HepG2 (cell line): ENCODE results near the gene CXADR. TPM values are rescaled to one million over a fixed set of nuclear protein-coding genes. Genes with fewer than 3 reads are reported as not detected.
"Not testable (repeated sequence)": the region's sequence is repeated elsewhere in the genome, so short reads cannot be mapped to it uniquely, and the experiment has no call there.

ENCODE experiments used
- ATAC-seq: fragments of 200-7000 bp; cut with Tn5 transposase; 3 replicates; pipeline ENCODE4 v1.9.1; 2020; ENCODE audit warnings: mild to moderate bottlenecking, moderate library complexity
- BruUV-seq: library from RNA; stranded (reverse); fragments of 400-500 nt; replicated peaks from 2 replicates; lab custom pipeline; 2021; lab: Mats Ljungman, UMichigan
- CTCF ChIA-PET: fragments of 300-600 bp; formaldehyde crosslinking; extraction: SDS; loops from one replicate; lab custom pipeline; 2021; ENCODE audit warnings: low total read pairs, inconsistent platforms, low intra/inter-chr PET ratio; lab: Yijun Ruan, JAX
- POLR2A ChIA-PET: fragments of 350-600 bp; sonication (Branson Sonifier 250); formaldehyde crosslinking; loops from one replicate; lab custom pipeline; 2020; ENCODE audit warnings: antibody characterized with exemption, inconsistent platforms; lab: Yijun Ruan, JAX
- DNase-seq: peaks from one replicate; pipeline ENCODE4 v3.0.0-alpha.2; 2015; ENCODE audit warnings: low spot score
- FAIRE-seq: peaks from 3 replicates; lab custom pipeline; 2011; peaks lifted over from hg19 to GRCh38; lab: Jason Lieb, UNC
- H2AFZ ChIP-seq: one replicate; pipeline ENCODE4 v1.6.1; 2011; ENCODE audit warnings: low read length, inconsistent platforms
- H3K27ac ChIP-seq: fragments of 300-600 bp; 3 replicates; pipeline ENCODE4 v1.8.0; 2011; ENCODE audit warnings: mixed run types, mild to moderate bottlenecking, mixed read lengths, low read length, inconsistent platforms; ENCODE audit not compliant: insufficient read depth; ENCODE audit errors: extremely low read length
- H3K27me3 ChIP-seq, 2 experiments: fragments of 200-600 bp in 1 of 2; 2 replicates in 1 of 2; 3 replicates in 1 of 2; pipeline versions ENCODE4 v1.6.0 to v1.8.0; 2011; ENCODE audit warnings: low read length in 2 of 2, mild to moderate bottlenecking in 2 of 2, moderate library complexity in 2 of 2, inconsistent platforms in 1 of 2; ENCODE audit not compliant: insufficient read depth in 2 of 2, control insufficient read depth in 1 of 2
- H3K36me3 ChIP-seq, 2 experiments: fragments of 200-600 bp in 1 of 2; replicated peaks in 1 of 2; 2 replicates in 1 of 2; 3 replicates in 1 of 2; pipeline versions ENCODE4 v1.5.1 to v1.8.0; 2011; ENCODE audit warnings: low read length in 2 of 2, inconsistent platforms in 1 of 2; ENCODE audit not compliant: insufficient read depth in 2 of 2, control insufficient read depth in 1 of 2
- H3K4me1 ChIP-seq: 2 replicates; pipeline ENCODE4 v1.5.1; 2012; ENCODE audit warnings: low read length, inconsistent platforms; ENCODE audit not compliant: insufficient read depth
- H3K4me2 ChIP-seq: 2 replicates; pipeline ENCODE4 v1.6.0; 2011; ENCODE audit warnings: low read depth, low read length, inconsistent platforms
- H3K4me3 ChIP-seq, 3 experiments: fragments of 200-600 bp in 1 of 3; sonication (generic), shearing (Covaris generic) in 1 of 3; replicated peaks in 1 of 3; 2 replicates each; pipeline ENCODE4 v1.5.1; 2011 to 2016; ENCODE audit warnings: low read length in 3 of 3, inconsistent platforms in 2 of 3, low read depth in 2 of 3, mild to moderate bottlenecking in 2 of 3, control low read depth in 1 of 3, mixed read lengths in 1 of 3; ENCODE audit not compliant: insufficient read depth in 1 of 3
- H3K79me2 ChIP-seq: one replicate; pipeline ENCODE4 v1.6.1; 2011; ENCODE audit warnings: low read length, inconsistent platforms; ENCODE audit not compliant: insufficient read depth
- H3K9ac ChIP-seq: 2 replicates; pipeline ENCODE4 v1.6.0; 2011; ENCODE audit warnings: mild to moderate bottlenecking, low read depth, low read length, inconsistent platforms; ENCODE audit not compliant: insufficient read depth
- H3K9me3 ChIP-seq: 2 replicates; pipeline ENCODE4 v1.5.1; 2012; ENCODE audit warnings: mild to moderate bottlenecking, low read length
- H4K20me1 ChIP-seq: 2 replicates; pipeline ENCODE4 v1.6.0; 2011; ENCODE audit warnings: inconsistent platforms, mild to moderate bottlenecking, low read length, moderate library complexity; ENCODE audit not compliant: insufficient read depth
- RARA ChIP-seq: IDR thresholded peaks from 2 replicates; pipeline ENCODE4 v1.6.1; 2016; ENCODE audit warnings: missing genetic modification reagents, missing compliant biosample characterization
- SALL1 ChIP-seq: sonication (generic); formaldehyde crosslinking; IDR thresholded peaks from 2 replicates; pipeline ENCODE4 v1.8.0; 2022; ENCODE audit warnings: mild to moderate bottlenecking, missing genetic modification reagents
- TBX2 ChIP-seq: sonication (generic); formaldehyde crosslinking; IDR thresholded peaks from 2 replicates; pipeline ENCODE4 v1.5.0; 2020; ENCODE audit warnings: missing genetic modification reagents, mild to moderate bottlenecking, borderline replicate concordance
- ZMYM3 ChIP-seq: sonication (generic); formaldehyde crosslinking; IDR thresholded peaks from 2 replicates; pipeline ENCODE4 v1.5.1; 2020; ENCODE audit warnings: mild to moderate bottlenecking, missing genetic modification reagents
- ZSCAN21 ChIP-seq: sonication (generic); formaldehyde crosslinking; IDR thresholded peaks from 2 replicates; pipeline ENCODE4 v1.8.0; 2022; ENCODE audit warnings: mild to moderate bottlenecking, missing genetic modification reagents, moderate library complexity, borderline replicate concordance
- WGBS: methylation state at CpG from one replicate; pipeline ENCODE4 v1.1.6; 2017; ENCODE audit warnings: low lambda C conversion rate; 5-methylcytosine and 5-hydroxymethylcytosine counted together
- in situ Hi-C: cut with HindIII; loops from 2 replicates; pipeline ENCODE4 v1.10.0; 2017; ENCODE audit warnings: low pct_unique_long_range_greater_than_20kb; ENCODE audit not compliant: extremely low pct_ligation_motif_present
- intact Hi-C: fragments of 100-400 bp; cut with micrococcal nuclease; formaldehyde crosslinking; loops from one replicate; pipeline ENCODE4 v1.10.0; 2022; ENCODE audit not compliant: unreplicated experiment
- polyA plus RNA-seq, 8 experiments: library from polyadenylated mRNA; depleted of rRNA in 3 of 8; stranded (reverse) in 7 of 8; unstranded in 1 of 8; fragments of >200 nt; fragmentation: Illumina TruSeq in 4 of 8; extraction: Trizol in 4 of 8; gene quantifications; 2 replicates each; pipeline versions ENCODE4 v1.2.1 to v1.2.3, GENCODE V29; 2011 to 2016; ENCODE audit warnings: low read depth in 4 of 8, missing spikeins in 1 of 8, mixed read lengths in 1 of 8; ENCODE audit not compliant: insufficient read depth in 1 of 8
- total RNA-seq, 5 experiments: library from RNA; depleted of rRNA; stranded (reverse); fragments of >200 nt; fragmentation: Illumina TruSeq; extraction: Trizol; gene quantifications; 2 replicates each; pipeline ENCODE4 v1.2.3, GENCODE V29; 2016; ENCODE audit warnings: low read depth in 1 of 5
- TF ChIP-seq, protein P1 (sequence below): sonication (generic); formaldehyde crosslinking; IDR thresholded peaks from 2 replicates; pipeline ENCODE4 v1.5.1; 2020; ENCODE audit warnings: mild to moderate bottlenecking, missing genetic modification reagents, moderate library complexity
- TF ChIP-seq, protein P2 (sequence below), 2 experiments: fragments of 450-650 bp in 1 of 2; sonication (generic) in 1 of 2; formaldehyde crosslinking in 1 of 2; IDR thresholded peaks; 2 replicates each; pipeline versions ENCODE4 v1.6.1 to v1.8.0; 2016 to 2022; ENCODE audit warnings: antibody characterized with exemption in 1 of 2, mild to moderate bottlenecking in 1 of 2, missing genetic modification reagents in 1 of 2

The CXADR gene
- total and polyA plus RNA-seq, 2 of the 13 experiments (the other 11 are each of a cell fraction or from before 2014, with no cell fraction given) = 86.8 to 110 TPM

DNA sequence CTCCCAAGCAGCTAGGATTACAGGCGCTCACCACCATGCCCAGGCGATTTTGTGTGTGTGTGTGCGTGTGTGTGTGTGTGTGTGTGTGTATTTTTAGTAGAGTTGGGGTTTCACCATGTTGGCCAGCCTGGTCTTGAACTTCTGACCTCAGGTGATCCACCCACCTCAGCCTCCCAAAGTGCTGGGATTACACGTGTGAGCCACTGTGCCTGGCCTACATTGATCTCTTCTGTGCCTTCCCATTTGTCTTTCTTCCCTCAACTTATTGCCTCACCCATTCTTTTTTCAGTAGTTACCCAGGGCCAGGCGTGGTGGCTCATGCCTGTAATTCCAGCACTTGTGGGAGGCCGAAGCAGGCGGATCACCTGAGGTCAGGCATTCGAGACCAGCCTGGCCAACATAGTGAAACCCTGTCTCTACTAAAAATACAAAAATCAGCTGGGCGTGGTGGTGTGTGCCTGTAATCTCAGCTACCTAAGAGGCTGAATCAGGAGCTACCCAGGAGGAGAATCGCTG, 11.2 kb downstream of the CXADR start:
- H3K27me3 ChIP-seq, H3K9ac ChIP-seq, H3K9me3 ChIP-seq, CTCF ChIA-PET, FAIRE-seq, H3K4me3 ChIP-seq, H3K36me3 ChIP-seq, DNase-seq, H3K4me2 ChIP-seq, H2AFZ ChIP-seq, in situ Hi-C loops, BruUV-seq, ATAC-seq: not testable (repeated sequence)
- Histone ChIP-seq H3K27ac (peak overlapping the region; percentile 87), H4K20me1 (peaks cover 11% of the 10 kb centered on the region; the same call in 1 of the 2 replicates), H3K4me1 (peaks cover 100% of the 10 kb centered on the region), H3K79me2 (peaks cover 92% of the 10 kb centered on the region)
- intact Hi-C loops = loop anchor here (1.0 kb wide), 3 partner anchors 9 to 23 kb away; no protein-coding TSS in a partner anchor
- POLR2A ChIA-PET = interaction anchor here (0.7 to 5.4 kb wide), 5 partner anchors 12 to 25 kb away, joined by 3 to 59 read pairs (median 3); partner anchors contain the start of gene CXADR
- WGBS = 85% methylated on average over 10 of the region's 10 CpGs
- TF ChIP-seq RARA (CRISPR knock-in tag) (peak; percentile 61), SALL1 (CRISPR knock-in tag) (peak; percentile 39), ZMYM3 (CRISPR knock-in tag) (peak; percentile 30; the same call in 1 of the 2 replicates), TBX2 (CRISPR knock-in tag) (0 out of 2 replicates have a peak, but pooled peaks have one; percentile 11), ZSCAN21 (0 out of 2 replicates have a peak, but pooled peaks have one; percentile 31)
- TF ChIP-seq, protein P1, sequence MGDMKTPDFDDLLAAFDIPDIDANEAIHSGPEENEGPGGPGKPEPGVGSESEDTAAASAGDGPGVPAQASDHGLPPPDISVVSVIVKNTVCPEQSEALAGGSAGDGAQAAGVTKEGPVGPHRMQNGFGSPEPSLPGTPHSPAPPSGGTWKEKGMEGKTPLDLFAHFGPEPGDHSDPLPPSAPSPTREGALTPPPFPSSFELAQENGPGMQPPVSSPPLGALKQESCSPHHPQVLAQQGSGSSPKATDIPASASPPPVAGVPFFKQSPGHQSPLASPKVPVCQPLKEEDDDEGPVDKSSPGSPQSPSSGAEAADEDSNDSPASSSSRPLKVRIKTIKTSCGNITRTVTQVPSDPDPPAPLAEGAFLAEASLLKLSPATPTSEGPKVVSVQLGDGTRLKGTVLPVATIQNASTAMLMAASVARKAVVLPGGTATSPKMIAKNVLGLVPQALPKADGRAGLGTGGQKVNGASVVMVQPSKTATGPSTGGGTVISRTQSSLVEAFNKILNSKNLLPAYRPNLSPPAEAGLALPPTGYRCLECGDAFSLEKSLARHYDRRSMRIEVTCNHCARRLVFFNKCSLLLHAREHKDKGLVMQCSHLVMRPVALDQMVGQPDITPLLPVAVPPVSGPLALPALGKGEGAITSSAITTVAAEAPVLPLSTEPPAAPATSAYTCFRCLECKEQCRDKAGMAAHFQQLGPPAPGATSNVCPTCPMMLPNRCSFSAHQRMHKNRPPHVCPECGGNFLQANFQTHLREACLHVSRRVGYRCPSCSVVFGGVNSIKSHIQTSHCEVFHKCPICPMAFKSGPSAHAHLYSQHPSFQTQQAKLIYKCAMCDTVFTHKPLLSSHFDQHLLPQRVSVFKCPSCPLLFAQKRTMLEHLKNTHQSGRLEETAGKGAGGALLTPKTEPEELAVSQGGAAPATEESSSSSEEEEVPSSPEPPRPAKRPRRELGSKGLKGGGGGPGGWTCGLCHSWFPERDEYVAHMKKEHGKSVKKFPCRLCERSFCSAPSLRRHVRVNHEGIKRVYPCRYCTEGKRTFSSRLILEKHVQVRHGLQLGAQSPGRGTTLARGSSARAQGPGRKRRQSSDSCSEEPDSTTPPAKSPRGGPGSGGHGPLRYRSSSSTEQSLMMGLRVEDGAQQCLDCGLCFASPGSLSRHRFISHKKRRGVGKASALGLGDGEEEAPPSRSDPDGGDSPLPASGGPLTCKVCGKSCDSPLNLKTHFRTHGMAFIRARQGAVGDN (CRISPR knock-in tag) = peak; percentile 47
- TF ChIP-seq, protein P2, sequence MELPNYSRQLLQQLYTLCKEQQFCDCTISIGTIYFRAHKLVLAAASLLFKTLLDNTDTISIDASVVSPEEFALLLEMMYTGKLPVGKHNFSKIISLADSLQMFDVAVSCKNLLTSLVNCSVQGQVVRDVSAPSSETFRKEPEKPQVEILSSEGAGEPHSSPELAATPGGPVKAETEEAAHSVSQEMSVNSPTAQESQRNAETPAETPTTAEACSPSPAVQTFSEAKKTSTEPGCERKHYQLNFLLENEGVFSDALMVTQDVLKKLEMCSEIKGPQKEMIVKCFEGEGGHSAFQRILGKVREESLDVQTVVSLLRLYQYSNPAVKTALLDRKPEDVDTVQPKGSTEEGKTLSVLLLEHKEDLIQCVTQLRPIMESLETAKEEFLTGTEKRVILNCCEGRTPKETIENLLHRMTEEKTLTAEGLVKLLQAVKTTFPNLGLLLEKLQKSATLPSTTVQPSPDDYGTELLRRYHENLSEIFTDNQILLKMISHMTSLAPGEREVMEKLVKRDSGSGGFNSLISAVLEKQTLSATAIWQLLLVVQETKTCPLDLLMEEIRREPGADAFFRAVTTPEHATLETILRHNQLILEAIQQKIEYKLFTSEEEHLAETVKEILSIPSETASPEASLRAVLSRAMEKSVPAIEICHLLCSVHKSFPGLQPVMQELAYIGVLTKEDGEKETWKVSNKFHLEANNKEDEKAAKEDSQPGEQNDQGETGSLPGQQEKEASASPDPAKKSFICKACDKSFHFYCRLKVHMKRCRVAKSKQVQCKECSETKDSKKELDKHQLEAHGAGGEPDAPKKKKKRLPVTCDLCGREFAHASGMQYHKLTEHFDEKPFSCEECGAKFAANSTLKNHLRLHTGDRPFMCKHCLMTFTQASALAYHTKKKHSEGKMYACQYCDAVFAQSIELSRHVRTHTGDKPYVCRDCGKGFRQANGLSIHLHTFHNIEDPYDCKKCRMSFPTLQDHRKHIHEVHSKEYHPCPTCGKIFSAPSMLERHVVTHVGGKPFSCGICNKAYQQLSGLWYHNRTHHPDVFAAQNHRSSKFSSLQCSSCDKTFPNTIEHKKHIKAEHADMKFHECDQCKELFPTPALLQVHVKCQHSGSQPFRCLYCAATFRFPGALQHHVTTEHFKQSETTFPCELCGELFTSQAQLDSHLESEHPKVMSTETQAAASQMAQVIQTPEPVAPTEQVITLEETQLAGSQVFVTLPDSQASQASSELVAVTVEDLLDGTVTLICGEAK (IDR thresholded peaks at IDR 0.05) = not testable (repeated sequence)
- TF ChIP-seq, protein P2 (CRISPR knock-in tag; IDR thresholded peaks at IDR 0.05) = 0 out of 2 replicates have a peak, but pooled peaks have one; percentile 21
